Measurements from ENCODE around the gene ESRRA. TPM values are rescaled to one million over a fixed set of nuclear protein-coding genes. Genes with fewer than 3 reads are reported as not detected.
A peak's percentile ranks its signal among the peaks of the same experiment; 100 is the strongest.

The ESRRA gene
- total and polyA plus RNA-seq, 2 of the 13 experiments (the other 11 are each of a cell fraction or from before 2014, with no cell fraction given), result 18.1 to 36.3 TPM

- WGBS (ENCODE audit: low lambda C conversion rate), result 29% methylated on average over 1 of the region's 15 CpGs
- in situ Hi-C loops (cut with HindIII; ENCODE audit: extremely low pct_ligation_motif_present, low pct_unique_long_range_greater_than_20kb), result no loop called here
- peak overlapping the region; percentile 81 for H3K9ac ChIP-seq (ENCODE audit: insufficient read depth, low read depth, low read length)
- peak overlapping the region; percentile 97 for H3K4me2 ChIP-seq (ENCODE audit: low read depth, low read length)
- ATAC-seq, result peak; percentile 3
- FAIRE-seq, result peak; percentile 55
- BruUV-seq (replicated peaks), result no TSS peak
- H3K9me3 ChIP-seq (ENCODE audit: low read length), result no peaks in the 10 kb centered on the region
- peaks cover 15% of the 10 kb centered on the region for H3K79me2 ChIP-seq (ENCODE audit: insufficient read depth, low read length)
- H3K4me3 ChIP-seq (replicated peaks in 1 of 3; ENCODE audit: insufficient read depth in 1 of 3, low read depth in 2 of 3, low read length in 3 of 3), result peak overlapping the region; percentile 66 to 85 (median 68)
- H3K27me3 ChIP-seq (ENCODE audit: control insufficient read depth in 1 of 2, insufficient read depth in 2 of 2, low read length in 2 of 2), result no peaks in the 10 kb centered on the region; a peak in 1 of 5 replicates
- peak; percentile 60 for DNase-seq (ENCODE audit: low spot score)
- H4K20me1 ChIP-seq (ENCODE audit: insufficient read depth, low read length), result no peaks in the 10 kb centered on the region
- no peak overlapping the region for H2AFZ ChIP-seq (ENCODE audit: low read length)
- H3K36me3 ChIP-seq (replicated peaks in 1 of 2; ENCODE audit: control insufficient read depth in 1 of 2, insufficient read depth in 2 of 2, low read length in 2 of 2), result no peaks in the 10 kb centered on the region
- ChIA-PET CTCF (ENCODE audit: low intra/inter-chr PET ratio, low total read pairs) (interaction anchor here (1.2 kb wide), 1 partner anchor 48 kb away, joined by 3 read pairs; no protein-coding TSS in a partner anchor), POLR2A (interaction anchor here (1.3 to 5.5 kb wide), 3 partner anchors 10 to 81 kb away, joined by 4 to 103 read pairs (median 13); partner anchors contain the start of genes NUDT22, PRDX5, TRMT112 and TRPT1)
- H3K27ac ChIP-seq (ENCODE audit: extremely low read length, insufficient read depth, low read length), result peak overlapping the region; percentile 82
- intact Hi-C loops (cut with micrococcal nuclease; ENCODE audit: unreplicated experiment), result loop anchor here (10.0 kb wide), 1 partner anchor 122 kb away; the partner anchor contains the start of gene STIP1
- peaks cover 61% of the 10 kb centered on the region for H3K4me1 ChIP-seq (ENCODE audit: insufficient read depth, low read length)
- TF ChIP-seq SCMH1 (CRISPR knock-in tag; IDR thresholded peaks at IDR 0.05; ENCODE audit: borderline replicate concordance), result no peak
- peak; percentile 61; the same call in 1 of the 2 replicates for TF ChIP-seq TFAP4 (IDR thresholded peaks at IDR 0.05; ENCODE audit: borderline replicate concordance, low read depth)
- no peak for TF ChIP-seq MYNN (CRISPR knock-in tag; IDR thresholded peaks at IDR 0.05; ENCODE audit: low read depth)
- no peak for TF ChIP-seq ZC3H13 (CRISPR knock-in tag; IDR thresholded peaks at IDR 0.05)
- peak; percentile 62 for TF ChIP-seq MED1 (CRISPR knock-in tag; IDR thresholded peaks at IDR 0.05)
- TF ChIP-seq PAXIP1 (CRISPR knock-in tag; conservative IDR thresholded peaks at IDR 0.05), result peak; percentile 71; the same call in 1 of the 2 replicates
- no peak for TF ChIP-seq ZBTB3 (CRISPR knock-in tag; IDR thresholded peaks at IDR 0.05; ENCODE audit: borderline replicate concordance, low read depth)
- TF ChIP-seq MTA1 (CRISPR knock-in tag; IDR thresholded peaks at IDR 0.05; ENCODE audit: borderline replicate concordance), result 0 out of 2 replicates have a peak, but pooled peaks have one; percentile 43
- TF ChIP-seq ZNF225 (CRISPR knock-in tag; IDR thresholded peaks at IDR 0.05), result no peak
- TF ChIP-seq MAX (IDR thresholded peaks at IDR 0.05), result no peak
- TF ChIP-seq TMF1 (CRISPR knock-in tag; IDR thresholded peaks at IDR 0.05; ENCODE audit: low read depth), result no peak
- TF ChIP-seq HDAC2 (CRISPR knock-in tag; IDR thresholded peaks at IDR 0.05), result 0 out of 2 replicates have a peak, but pooled peaks have one; percentile 17
- no peak for TF ChIP-seq STAG1 (CRISPR knock-in tag; IDR thresholded peaks at IDR 0.05)
- TF ChIP-seq RFXAP (CRISPR knock-in tag; IDR thresholded peaks at IDR 0.05; ENCODE audit: borderline replicate concordance), result peak; percentile 90; the same call in 1 of the 2 replicates
- TF ChIP-seq SIX4 (CRISPR knock-in tag; IDR thresholded peaks at IDR 0.05), result no peak
- no peak for TF ChIP-seq NONO (IDR thresholded peaks at IDR 0.05)
- no peak for TF ChIP-seq NONO (CRISPR knock-in tag; conservative IDR thresholded peaks at IDR 0.05)
- 0 out of 2 replicates have a peak, but pooled peaks have one; percentile 13 for TF ChIP-seq ETV5 (CRISPR knock-in tag; IDR thresholded peaks at IDR 0.05; ENCODE audit: borderline replicate concordance)
- TF ChIP-seq NFKB2 (CRISPR knock-in tag; IDR thresholded peaks at IDR 0.05; ENCODE audit: borderline replicate concordance), result 0 out of 2 replicates have a peak, but pooled peaks have one; percentile 35
- peak; percentile 91 for TF ChIP-seq CEBPB (IDR thresholded peaks at IDR 0.05; ENCODE audit: borderline replicate concordance, low read depth, low read length)
- TF ChIP-seq SRF (IDR thresholded peaks at IDR 0.05; ENCODE audit: low read depth, low read length), result no peak
Observed at GRCh38 chr11:64306876-64307622, 1.7 kb downstream of the ESRRA start.
